ENCODE results near the gene TTC1. TPM values are rescaled to one million over a fixed set of nuclear protein-coding genes. Genes with fewer than 3 reads are reported as not detected.

Gene TTC1
- total and polyA plus RNA-seq, 2 of the 8 experiments (the other 6 are each of a cell fraction or from before 2014, with no cell fraction given) = 25.1 to 63.9 TPM

DNA sequence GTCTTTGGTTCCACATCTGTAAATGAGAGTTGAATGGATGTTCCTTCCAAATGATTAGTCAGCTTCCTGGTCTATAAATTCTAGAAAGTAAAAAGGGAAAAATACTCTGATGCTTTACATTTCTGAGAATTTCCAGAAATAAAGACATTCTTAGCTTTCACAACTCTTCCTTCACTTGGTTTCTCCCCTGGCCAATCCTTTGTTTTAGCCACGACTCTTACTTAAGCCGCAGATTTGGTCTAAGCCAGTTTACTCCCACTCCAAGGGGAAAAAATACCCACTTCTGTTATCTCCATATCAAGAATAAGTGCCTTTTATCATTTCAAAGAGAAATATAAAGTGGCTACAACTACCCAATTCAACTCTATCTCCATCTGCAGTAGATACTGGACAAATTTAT is 80.6 kb downstream of the TTC1 start (continued):
- TF ChIP-seq CHD1 (IDR thresholded peaks at IDR 0.05; ENCODE audit: low read depth, low read length) (no peak), EZH2 (IDR thresholded peaks at IDR 0.05; ENCODE audit: low read depth, low read length, severe bottlenecking) (no peak), KDM5A (IDR thresholded peaks at IDR 0.05; ENCODE audit: low read length) (no peak), SIX5 (IDR thresholded peaks at IDR 0.05; ENCODE audit: low read depth, low read length) (no peak), CHD7 (IDR thresholded peaks at IDR 0.05; ENCODE audit: insufficient replicate concordance, low read length) (no peak), GABPA (IDR thresholded peaks at IDR 0.05; ENCODE audit: borderline replicate concordance, insufficient read depth, low read length) (no peak)

Data from H1 (cell line).